Measurements from ENCODE around the gene USP44.

GRCh38 chr12:95547522-95548055 lies 3.7 kb downstream of the USP44 start:
- TF ChIP-seq, protein P1, sequence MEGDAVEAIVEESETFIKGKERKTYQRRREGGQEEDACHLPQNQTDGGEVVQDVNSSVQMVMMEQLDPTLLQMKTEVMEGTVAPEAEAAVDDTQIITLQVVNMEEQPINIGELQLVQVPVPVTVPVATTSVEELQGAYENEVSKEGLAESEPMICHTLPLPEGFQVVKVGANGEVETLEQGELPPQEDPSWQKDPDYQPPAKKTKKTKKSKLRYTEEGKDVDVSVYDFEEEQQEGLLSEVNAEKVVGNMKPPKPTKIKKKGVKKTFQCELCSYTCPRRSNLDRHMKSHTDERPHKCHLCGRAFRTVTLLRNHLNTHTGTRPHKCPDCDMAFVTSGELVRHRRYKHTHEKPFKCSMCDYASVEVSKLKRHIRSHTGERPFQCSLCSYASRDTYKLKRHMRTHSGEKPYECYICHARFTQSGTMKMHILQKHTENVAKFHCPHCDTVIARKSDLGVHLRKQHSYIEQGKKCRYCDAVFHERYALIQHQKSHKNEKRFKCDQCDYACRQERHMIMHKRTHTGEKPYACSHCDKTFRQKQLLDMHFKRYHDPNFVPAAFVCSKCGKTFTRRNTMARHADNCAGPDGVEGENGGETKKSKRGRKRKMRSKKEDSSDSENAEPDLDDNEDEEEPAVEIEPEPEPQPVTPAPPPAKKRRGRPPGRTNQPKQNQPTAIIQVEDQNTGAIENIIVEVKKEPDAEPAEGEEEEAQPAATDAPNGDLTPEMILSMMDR (conservative IDR thresholded peaks at IDR 0.05; ENCODE audit: low read depth, low read length): no peak
- TF ChIP-seq EZH2 (IDR thresholded peaks at IDR 0.05; ENCODE audit: low read length, unreplicated experiment): no peak

All from PC-3 (cell line).